Effector memory CD4-positive, alpha-beta T cell (primary cell): ENCODE data around the gene FRG2B.
"Not testable (repeated sequence)": the region's sequence is repeated elsewhere in the genome, so short reads cannot be mapped to it uniquely, and the experiment has no call there.

Experiments used
- DNase-seq, 3 donors: peaks; one replicate each; pipeline ENCODE4 v3.0.0-alpha.2; 2020
- H3K27ac ChIP-seq: 2 replicates; pipeline ENCODE4 v1.7.0; 2013; ENCODE audit warnings: mild to moderate bottlenecking, low read length, moderate library complexity; ENCODE audit not compliant: insufficient read depth, poor library complexity, severe bottlenecking
- H3K27me3 ChIP-seq: replicated peaks from 2 replicates; pipeline ENCODE4 v1.7.0; 2013; ENCODE audit warnings: mild to moderate bottlenecking, low read length; ENCODE audit not compliant: insufficient read depth, control insufficient read depth, poor library complexity, severe bottlenecking
- H3K36me3 ChIP-seq: 2 replicates; pipeline ENCODE4 v1.7.0; 2013; ENCODE audit warnings: mild to moderate bottlenecking, low read length, moderate library complexity; ENCODE audit not compliant: control insufficient read depth, insufficient read depth
- H3K4me1 ChIP-seq: 2 replicates; pipeline ENCODE4 v1.7.0; 2013; ENCODE audit warnings: low read length, mild to moderate bottlenecking; ENCODE audit not compliant: control insufficient read depth, insufficient read depth, poor library complexity, severe bottlenecking
- H3K4me3 ChIP-seq: 2 replicates; pipeline ENCODE4 v1.7.0; 2013; ENCODE audit warnings: low read length, low read depth, mild to moderate bottlenecking; ENCODE audit not compliant: insufficient read depth, poor library complexity, severe bottlenecking
- H3K9me3 ChIP-seq: 2 replicates; pipeline ENCODE4 v1.7.0; 2013; ENCODE audit warnings: mild to moderate bottlenecking, low read length, moderate library complexity; ENCODE audit not compliant: control insufficient read depth
- total RNA-seq, 3 donors: gene quantifications; one replicate each; lab custom pipeline; 2026; lab: John Stamatoyannopoulos, UW

The FRG2B gene
- 0 reads per million in 3 donors for total RNA-seq

DNA sequence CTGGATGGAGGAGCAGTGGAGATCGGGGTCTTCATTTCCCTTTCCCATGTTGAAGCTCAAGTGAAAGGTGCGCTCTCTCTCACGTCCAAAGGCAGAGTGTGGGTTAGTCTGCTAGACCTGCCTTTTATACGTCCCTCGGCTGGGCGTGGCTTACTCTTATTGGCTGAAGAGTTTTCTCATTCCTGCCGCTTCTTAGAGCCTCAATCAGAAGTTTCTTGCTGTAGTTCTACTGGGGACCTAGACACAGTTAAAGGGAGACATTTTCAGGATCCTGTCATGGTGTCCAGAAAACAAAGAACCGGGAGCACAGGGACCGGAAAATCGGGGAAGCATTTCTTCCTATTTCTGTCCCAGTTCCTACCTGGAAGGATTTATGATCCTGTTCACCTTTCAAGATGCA, at the start of gene FRG2B:
TSS of gene FRG2B (minus strand) at position 101 of the 400 bp plus-strand sequence. CDS start at position 48, 53 bp downstream.
- not testable (repeated sequence) for DNase-seq, H3K4me3 ChIP-seq, H3K27me3 ChIP-seq, H3K9me3 ChIP-seq, H3K36me3 ChIP-seq, H3K4me1 ChIP-seq, H3K27ac ChIP-seq

DNA sequence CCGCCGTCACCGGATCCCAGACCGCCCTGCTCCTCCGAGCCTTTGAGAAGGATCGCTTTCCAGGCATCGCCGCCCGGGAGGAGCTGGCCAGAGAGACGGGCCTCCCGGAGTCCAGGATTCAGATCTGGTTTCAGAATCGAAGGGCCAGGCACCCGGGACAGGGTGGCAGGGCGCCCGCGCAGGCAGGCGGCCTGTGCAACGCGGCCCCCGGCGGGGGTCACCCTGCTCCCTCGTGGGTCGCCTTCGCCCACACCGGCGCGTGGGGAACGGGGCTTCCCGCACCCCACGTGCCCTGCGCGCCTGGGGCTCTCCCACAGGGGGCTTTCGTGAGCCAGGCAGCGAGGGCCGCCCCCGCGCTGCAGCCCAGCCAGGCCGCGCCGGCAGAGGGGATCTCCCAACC, 40.9 kb upstream of the FRG2B start:
- not testable (repeated sequence) for H3K27me3 ChIP-seq, H3K4me3 ChIP-seq, H3K4me1 ChIP-seq, H3K36me3 ChIP-seq, H3K27ac ChIP-seq, DNase-seq, H3K9me3 ChIP-seq

DNA sequence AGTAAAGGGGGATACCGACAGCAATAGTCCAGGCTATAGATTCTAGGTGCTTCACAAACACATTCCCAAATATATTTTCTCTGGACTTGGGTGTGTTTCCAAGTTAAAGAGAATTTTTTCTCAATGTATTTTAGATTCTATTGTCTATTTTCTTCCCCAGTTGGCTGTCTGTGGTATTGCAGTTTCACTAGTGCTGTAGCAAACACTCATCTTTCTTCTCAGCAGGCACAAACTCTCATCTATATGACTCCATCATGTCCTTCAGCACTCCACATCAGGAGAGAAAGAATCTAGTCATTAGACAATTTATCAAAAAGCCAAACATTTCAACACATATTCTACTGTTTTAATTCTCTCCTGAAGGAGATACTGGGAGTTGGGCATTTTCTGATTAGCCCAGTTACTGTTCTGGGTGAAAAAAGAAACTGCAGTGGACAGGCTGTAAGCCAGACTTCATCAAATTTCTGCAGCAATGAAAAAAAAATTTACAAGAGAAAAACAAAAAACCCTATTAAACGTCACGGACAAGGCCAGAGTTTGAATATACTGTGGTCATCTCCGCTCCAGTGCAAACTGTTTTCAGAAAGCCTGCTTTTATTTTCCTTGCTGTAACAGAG, 37.1 kb upstream of the FRG2B start:
- not testable (repeated sequence) for DNase-seq

GRCh38 chr10:133661122-133661521, 34.5 kb upstream of the FRG2B start:
- H3K36me3 ChIP-seq, H3K27me3 ChIP-seq, DNase-seq, H3K27ac ChIP-seq, H3K4me1 ChIP-seq, H3K9me3 ChIP-seq, H3K4me3 ChIP-seq: not testable (repeated sequence)

More for the DNA sequence above, 37.1 kb upstream of the FRG2B start:
- H3K27me3 ChIP-seq, H3K4me3 ChIP-seq, H3K36me3 ChIP-seq, H3K27ac ChIP-seq, H3K9me3 ChIP-seq, H3K4me1 ChIP-seq: not testable (repeated sequence)

DNA sequence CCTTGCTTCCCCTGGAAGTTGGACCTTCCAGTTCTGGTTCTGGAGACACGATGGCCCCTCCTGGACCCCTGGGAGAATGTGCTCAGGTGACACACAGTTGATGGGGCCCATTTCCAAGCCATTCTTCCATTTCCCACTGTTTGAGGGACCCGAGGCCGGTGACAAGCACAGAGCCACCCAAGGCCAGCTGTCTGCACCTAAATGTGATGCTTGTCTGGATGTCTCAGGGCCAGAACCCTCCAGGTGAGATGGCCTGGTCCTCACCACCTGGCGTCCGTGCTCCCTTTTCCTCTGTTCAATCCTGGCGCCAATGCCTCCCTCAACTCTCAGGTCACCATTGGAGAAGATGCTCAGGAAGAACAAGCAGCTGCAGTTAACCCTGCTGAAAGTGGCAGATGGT, 33.9 kb upstream of the FRG2B start:
- not testable (repeated sequence) for H3K9me3 ChIP-seq, H3K36me3 ChIP-seq, H3K27ac ChIP-seq, H3K4me3 ChIP-seq, H3K4me1 ChIP-seq, DNase-seq, H3K27me3 ChIP-seq

DNA sequence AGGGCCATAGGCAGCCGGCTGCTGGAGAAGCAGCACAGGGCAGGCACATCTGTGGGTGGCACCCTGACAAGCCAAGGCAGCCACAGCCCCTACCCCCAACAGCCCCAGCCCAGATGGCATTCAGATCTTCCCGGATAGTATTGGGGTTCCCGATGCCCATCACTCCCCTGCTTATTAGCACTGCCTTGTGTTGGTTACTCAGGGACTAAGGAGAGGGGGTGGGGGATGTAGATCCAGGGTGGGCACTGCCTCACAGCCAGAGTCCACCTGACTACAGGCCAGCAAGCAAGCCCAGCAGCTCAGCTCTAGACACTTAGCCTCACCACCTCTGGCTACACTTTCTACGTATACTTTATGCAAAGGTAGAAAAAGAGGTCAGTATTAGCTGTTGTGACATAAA, 30.7 kb upstream of the FRG2B start:
- not testable (repeated sequence) for H3K27me3 ChIP-seq, H3K27ac ChIP-seq, H3K36me3 ChIP-seq, H3K9me3 ChIP-seq, H3K4me3 ChIP-seq, H3K4me1 ChIP-seq, DNase-seq

GRCh38 chr10:133648872-133649455, 22.4 kb upstream of the FRG2B start:
- not testable (repeated sequence) for H3K4me1 ChIP-seq, H3K27me3 ChIP-seq, H3K4me3 ChIP-seq, DNase-seq, H3K27ac ChIP-seq, H3K36me3 ChIP-seq, H3K9me3 ChIP-seq

DNA sequence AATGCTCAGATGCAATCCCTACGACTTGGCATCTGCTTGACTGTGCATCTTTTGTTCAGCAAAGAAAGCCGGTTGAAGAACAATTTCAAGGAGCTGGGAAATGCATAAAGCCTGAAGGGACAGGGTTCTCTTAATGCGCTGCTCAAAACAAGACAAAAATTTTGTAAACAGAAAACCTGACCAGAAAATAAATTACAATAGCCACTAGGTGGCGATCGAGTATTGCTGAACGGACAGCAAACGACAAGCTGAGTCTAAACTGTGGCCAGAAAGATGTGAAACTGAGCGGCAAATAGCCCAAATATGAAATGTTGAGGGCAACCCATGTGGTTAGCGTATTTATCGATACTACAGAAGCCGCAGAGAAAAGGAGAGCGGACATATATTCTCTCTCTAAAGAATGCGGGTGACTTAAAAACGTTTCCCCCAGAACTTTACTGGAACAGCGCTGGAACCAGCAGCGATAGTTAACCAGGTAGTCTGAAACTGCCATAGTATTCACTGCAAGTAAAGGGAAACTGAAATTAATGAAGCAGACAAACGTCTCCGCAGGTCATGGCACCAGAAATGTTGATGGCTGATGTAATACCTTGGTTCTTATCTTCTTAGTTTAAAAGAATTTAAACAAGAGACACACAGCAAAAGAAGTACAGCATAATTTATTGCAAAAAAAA, 20.6 kb upstream of the FRG2B start:
- DNase-seq, H3K4me3 ChIP-seq, H3K9me3 ChIP-seq, H3K27me3 ChIP-seq, H3K4me1 ChIP-seq, H3K27ac ChIP-seq, H3K36me3 ChIP-seq: not testable (repeated sequence)

DNA sequence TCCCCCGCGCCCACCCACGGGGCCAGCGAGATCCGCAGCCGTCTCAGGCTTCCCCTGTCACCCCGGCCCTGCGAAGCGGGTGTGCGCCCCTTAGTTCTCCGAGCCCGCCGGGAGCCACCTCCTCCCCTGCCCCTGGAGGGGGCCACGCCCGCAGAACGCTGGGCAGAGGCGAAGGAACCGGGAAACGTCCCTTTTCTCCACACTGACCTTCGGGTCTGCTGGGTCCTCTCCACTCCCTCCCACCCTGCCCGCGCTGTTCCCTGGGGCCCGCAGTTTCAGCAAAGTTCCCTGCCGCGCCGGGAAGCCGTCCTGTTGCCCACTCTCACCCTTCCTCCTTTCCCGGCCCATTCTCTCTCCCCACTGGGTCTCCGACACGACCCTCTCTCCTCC, 11.2 kb upstream of the FRG2B start:
- not testable (repeated sequence) for H3K36me3 ChIP-seq, H3K27ac ChIP-seq, DNase-seq, H3K27me3 ChIP-seq, H3K4me1 ChIP-seq, H3K9me3 ChIP-seq, H3K4me3 ChIP-seq

- H3K4me1 ChIP-seq, H3K27ac ChIP-seq, H3K9me3 ChIP-seq, H3K27me3 ChIP-seq, H3K36me3 ChIP-seq, H3K4me3 ChIP-seq, DNase-seq: not testable (repeated sequence)
Observed at GRCh38 chr10:133637202-133637845, 10.7 kb upstream of the FRG2B start.
